Embryonic facial prominence (tissue), 1 donor: ENCODE data around the gene TMA7B.

ENCODE experiments used
- DNase-seq: peaks from one replicate; pipeline ENCODE4 v3.0.0-alpha.2; 2016; ENCODE audit errors: extremely low spot score

TMA7B gene

GRCh38 chr22:39952347-39952746 is 7.8 kb upstream of the TMA7B start:
- DNase-seq = no peak

- no peak for DNase-seq
These were observed 7.1 kb upstream of the TMA7B start for GRCh38 chr22:39953101-39953500.

GRCh38 chr22:39954584-39955055 is 5.6 kb upstream of the TMA7B start:
- DNase-seq = no peak

- DNase-seq = no peak
These were observed 4.5 kb upstream of the TMA7B start for GRCh38 chr22:39955675-39956074.

- DNase-seq = no peak
These were observed 3.1 kb upstream of the TMA7B start for GRCh38 chr22:39956932-39957664.

GRCh38 chr22:39958009-39958711 is 2.0 kb upstream of the TMA7B start:
- no peak for DNase-seq

GRCh38 chr22:39958949-39959639 is 1.1 kb upstream of the TMA7B start:
- no peak for DNase-seq

- no peak for DNase-seq
These were observed 872 bp downstream of the TMA7B start for GRCh38 chr22:39960791-39961746.

- no peak for DNase-seq
These were observed 1.9 kb downstream of the TMA7B start for GRCh38 chr22:39962071-39962470.

- DNase-seq = no peak
These were observed 5.6 kb downstream of the TMA7B start for GRCh38 chr22:39965748-39966147.

GRCh38 chr22:39966470-39966869 is 6.3 kb downstream of the TMA7B start:
- DNase-seq = no peak

- DNase-seq = no peak
These were observed 7.1 kb downstream of the TMA7B start for GRCh38 chr22:39967103-39967829.

GRCh38 chr22:39967996-39968972 is 8.1 kb downstream of the TMA7B start:
- DNase-seq = no peak

GRCh38 chr22:39970742-39971141 is 10.5 kb downstream of the TMA7B start:
- no peak for DNase-seq

GRCh38 chr22:39972641-39973040 is 12.4 kb downstream of the TMA7B start:
- no peak for DNase-seq

- DNase-seq = no peak
These were observed 13.5 kb downstream of the TMA7B start for GRCh38 chr22:39973656-39974055.

GRCh38 chr22:39974065-39974464 is 13.9 kb downstream of the TMA7B start:
- no peak for DNase-seq

- no peak for DNase-seq
These were observed 18.9 kb downstream of the TMA7B start for GRCh38 chr22:39979048-39979447.

- DNase-seq = no peak
These were observed 19.3 kb downstream of the TMA7B start for GRCh38 chr22:39979458-39979857.

GRCh38 chr22:39980596-39980995 is 20.4 kb downstream of the TMA7B start:
- DNase-seq = no peak
